Ovary (tissue), 3 donors: Measurements from ENCODE around the gene DCLRE1A.

Source experiments
- POLR2A ChIP-seq: fragments of 450-650 bp; IDR thresholded peaks from one replicate; pipeline ENCODE4 v1.6.1; 2017; ENCODE audit warnings: antibody characterized with exemption, mild to moderate bottlenecking, moderate library complexity
- TF ChIP-seq, protein P1 (sequence below), 3 donors: fragments of 450-650 bp in 2 of 3; fragments of 200-600 bp in 1 of 3; IDR thresholded peaks; one replicate each; pipeline versions ENCODE4 v1.5.1 to v1.8.0; 2016 to 2022; ENCODE audit warnings: antibody characterized with exemption in 3 of 3, mild to moderate bottlenecking in 1 of 3
- donor health status: DM: no; HTN: no; CAD: no.

DNA sequence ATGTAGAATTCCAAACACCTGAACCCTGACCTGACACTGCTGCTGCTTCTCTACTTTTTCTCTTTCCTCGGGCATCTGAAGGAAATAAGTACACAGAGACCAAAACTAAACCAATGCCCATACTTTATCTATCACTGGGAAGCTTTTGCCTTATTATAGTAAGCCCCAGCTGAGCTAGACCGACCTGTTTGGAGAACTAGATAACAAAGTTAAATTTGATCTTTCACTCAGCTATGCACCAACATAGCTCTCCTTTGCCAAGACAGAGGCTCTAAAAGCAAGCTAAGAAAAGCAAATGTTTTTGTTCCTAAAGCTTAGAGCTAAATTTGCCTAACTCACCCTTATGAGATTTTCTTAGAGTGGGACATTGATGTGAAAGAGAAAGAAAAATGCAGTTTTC lies 39.7 kb upstream of the DCLRE1A start:
- no peak for TF ChIP-seq POLR2A
- TF ChIP-seq, protein P1, sequence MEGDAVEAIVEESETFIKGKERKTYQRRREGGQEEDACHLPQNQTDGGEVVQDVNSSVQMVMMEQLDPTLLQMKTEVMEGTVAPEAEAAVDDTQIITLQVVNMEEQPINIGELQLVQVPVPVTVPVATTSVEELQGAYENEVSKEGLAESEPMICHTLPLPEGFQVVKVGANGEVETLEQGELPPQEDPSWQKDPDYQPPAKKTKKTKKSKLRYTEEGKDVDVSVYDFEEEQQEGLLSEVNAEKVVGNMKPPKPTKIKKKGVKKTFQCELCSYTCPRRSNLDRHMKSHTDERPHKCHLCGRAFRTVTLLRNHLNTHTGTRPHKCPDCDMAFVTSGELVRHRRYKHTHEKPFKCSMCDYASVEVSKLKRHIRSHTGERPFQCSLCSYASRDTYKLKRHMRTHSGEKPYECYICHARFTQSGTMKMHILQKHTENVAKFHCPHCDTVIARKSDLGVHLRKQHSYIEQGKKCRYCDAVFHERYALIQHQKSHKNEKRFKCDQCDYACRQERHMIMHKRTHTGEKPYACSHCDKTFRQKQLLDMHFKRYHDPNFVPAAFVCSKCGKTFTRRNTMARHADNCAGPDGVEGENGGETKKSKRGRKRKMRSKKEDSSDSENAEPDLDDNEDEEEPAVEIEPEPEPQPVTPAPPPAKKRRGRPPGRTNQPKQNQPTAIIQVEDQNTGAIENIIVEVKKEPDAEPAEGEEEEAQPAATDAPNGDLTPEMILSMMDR (IDR thresholded peaks at IDR 0.05) = no peak
